D341Med (cell line): ENCODE measurements around the gene ZC3H18.
"Not testable (repeated sequence)": the region's sequence is repeated elsewhere in the genome, so short reads cannot be mapped to it uniquely, and the experiment has no call there.

Experiments
- DNase-seq: peaks from one replicate; pipeline ENCODE4 v3.0.0; 2012; ENCODE audit warnings: low spot score

The ZC3H18 gene

GRCh38 chr16:88605186-88606147 is 35.3 kb downstream of the ZC3H18 start:
- no peak for DNase-seq

- DNase-seq, result no peak
These were observed 36.0 kb downstream of the ZC3H18 start for GRCh38 chr16:88606148-88606757.

GRCh38 chr16:88608076-88608475 is 37.9 kb downstream of the ZC3H18 start:
- DNase-seq, result no peak

DNA sequence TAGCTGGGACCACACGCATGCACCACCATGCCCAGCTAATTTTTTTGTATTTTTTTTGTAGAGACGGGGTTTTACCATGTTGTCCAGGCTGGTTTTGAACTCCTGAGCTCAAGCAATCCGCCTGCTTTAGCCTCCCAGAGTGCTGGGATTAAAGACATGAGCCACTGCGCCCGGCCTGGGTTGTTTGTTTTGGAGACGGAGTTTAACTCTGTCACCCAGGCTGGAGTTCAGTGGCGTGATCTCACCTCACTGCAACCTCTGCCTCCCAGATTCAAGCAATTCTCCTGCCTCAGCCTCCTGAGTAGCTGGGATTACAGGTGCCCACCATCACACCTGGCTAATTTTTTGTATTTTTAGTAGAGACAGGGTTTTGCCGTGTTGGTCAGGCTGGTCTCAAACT is 39.2 kb downstream of the ZC3H18 start:
- not testable (repeated sequence) for DNase-seq

DNA sequence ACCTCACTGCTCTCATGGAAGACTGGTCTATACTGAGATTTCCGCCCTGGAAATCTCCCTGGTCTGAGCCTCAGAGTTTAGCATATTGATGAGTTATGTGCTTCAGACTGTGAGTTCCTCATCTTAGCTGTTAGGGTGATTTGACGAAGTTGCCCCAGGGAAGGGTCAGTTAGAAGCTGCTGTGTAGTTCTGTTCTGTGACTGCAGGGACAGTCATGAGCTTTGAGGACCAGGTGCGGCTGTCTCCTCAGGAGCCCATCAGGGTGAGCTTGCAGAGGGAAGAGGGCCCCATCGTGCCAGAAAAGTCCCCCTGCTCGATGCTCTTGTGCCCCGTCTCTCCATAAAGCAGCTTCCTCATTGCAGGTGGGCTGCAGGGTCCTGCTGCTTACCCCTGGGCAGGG is 39.9 kb downstream of the ZC3H18 start:
- DNase-seq, result no peak

- DNase-seq, result no peak
These were observed 41.0 kb downstream of the ZC3H18 start for GRCh38 chr16:88610909-88611812.

DNA sequence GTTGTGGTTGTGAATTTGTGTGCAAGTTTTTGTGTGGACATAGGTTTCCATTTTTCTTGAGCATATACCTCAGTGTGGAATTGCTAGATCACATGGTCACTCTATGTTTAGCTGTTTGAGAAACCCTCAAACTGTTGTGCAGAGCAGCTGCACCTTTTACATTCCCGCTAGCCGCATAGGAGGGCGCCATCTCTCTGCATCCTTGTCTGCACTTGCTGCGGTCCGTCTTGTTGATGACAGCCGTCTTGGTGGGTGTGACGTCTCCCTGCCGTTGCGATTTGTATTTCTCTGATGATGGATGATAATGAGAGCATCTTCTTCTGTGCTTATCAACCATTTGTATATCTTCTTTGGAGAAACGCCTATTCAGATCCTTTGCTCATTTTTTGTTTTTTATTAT is 43.1 kb downstream of the ZC3H18 start:
- DNase-seq, result no peak

DNA sequence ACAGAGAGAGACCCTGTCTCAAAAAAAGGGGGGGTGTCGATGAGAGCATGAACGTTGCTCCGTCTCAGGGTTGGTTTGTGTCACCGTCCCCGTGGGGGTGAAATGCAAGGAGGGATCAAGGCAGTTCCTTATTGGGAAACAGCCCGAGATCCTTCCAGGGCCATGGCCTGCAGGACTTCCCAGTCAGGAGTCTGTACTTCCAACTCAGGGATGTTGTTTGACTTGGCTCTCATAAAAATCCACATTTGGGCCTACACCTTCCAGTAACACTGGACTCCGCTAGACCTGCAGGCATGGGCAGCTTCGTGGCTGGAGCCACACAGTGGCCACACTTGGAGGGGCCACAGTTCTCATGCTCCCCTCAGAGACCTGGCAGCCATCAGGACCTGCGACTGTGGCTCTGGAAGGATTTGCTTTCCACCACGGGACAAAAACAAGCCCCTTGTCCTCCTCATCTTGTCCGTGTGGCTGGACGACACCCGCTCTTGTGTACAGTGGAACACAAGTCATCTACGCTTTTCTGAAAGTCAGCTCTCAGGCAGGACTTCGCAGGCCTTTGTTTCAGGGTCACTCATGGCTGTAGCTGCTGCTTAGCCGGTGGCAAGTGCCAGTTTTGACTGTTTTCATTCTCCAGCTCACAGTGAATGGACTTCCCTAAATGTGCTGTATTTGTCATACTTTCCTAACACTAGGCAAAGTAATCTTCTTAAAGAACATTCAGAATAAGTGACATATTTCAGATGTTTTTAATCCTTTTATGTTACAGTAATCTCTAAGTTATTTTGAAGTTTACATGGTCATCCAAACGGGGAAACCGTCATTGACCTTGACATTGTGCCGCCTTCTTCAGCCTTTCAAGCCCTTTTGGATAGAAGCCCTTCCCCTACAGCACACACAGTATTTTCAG is 44.0 kb downstream of the ZC3H18 start:
- no peak for DNase-seq

DNA sequence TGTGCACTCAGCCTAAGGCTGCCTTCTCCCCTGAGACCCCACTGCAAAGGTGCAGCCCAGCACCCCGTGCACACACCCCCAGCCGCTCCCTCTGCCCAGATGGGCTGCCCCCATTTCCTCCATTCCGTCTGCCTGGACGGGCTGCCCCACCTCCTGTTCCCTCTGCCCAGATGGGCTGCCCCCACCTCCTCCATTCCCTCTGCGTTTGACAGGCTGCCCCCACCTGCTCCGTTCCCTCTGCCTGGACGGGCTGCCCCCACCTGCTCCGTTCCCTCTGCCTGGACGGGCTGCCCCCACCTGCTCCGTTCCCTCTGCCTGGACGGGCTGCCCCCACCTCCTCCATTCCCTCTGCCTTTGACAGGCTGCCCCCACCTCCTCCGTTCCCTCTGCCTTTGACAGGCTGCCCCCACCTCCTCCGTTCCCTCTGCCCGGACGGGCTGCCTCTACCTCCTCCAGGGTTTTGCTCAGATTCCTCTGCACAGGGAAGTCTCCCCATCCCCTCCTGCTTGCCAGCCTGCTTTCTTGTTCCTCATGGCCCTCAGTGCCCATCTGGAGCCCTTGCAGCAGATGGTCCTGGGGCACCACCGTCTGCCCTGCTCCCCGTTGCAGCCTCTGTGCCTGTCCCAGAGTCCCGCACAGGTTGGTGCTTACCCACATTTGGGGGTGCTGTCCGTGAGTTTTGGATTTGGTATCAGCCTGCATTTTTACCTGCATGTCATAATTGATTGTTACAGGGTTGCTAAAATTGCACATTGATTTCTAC is 44.8 kb downstream of the ZC3H18 start:
- peak; percentile 72 for DNase-seq

GRCh38 chr16:88616320-88616719 is 46.1 kb downstream of the ZC3H18 start:
- DNase-seq, result no peak

GRCh38 chr16:88616736-88617135 is 46.5 kb downstream of the ZC3H18 start:
- DNase-seq, result no peak

- no peak for DNase-seq
These were observed 47.2 kb downstream of the ZC3H18 start for GRCh38 chr16:88617268-88618031.

DNA sequence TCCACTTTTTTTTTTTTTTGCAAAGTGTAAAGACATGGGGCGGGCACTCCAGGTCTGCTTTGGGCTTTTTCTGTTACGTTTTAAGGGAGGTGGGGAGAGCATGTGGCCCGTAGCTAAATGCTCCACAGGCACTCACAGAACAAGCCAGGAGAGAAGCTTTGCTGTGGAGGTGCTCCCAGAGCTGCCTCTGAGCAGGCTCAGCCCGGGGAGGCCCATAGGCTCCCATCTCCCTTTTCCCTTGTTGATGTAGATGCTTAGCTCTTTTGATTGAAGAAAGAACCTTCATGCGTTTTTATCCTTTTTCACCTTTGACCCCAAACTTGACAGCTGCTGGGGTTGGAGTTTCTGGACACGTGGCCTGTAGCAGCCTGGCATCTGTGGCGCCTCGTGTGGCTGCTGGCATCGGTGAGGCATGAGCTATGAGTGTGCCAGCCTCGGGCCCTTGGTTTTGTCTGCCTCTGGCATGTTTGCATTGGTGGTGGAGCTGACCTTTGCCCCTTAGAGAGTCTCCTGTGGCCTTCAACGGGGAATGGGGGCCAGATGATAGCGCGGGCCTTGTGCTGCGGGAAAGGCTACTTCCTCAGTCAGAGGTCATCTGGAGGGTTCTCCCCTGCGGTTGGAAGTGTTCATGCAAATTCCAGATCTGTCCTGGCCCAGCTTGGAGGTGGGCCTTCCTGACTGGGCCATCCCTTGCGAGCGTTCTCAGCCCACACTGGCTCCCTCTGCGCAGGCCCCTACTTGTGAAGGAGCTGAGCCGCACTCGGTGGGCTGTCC is 48.2 kb downstream of the ZC3H18 start:
- no peak for DNase-seq

DNA sequence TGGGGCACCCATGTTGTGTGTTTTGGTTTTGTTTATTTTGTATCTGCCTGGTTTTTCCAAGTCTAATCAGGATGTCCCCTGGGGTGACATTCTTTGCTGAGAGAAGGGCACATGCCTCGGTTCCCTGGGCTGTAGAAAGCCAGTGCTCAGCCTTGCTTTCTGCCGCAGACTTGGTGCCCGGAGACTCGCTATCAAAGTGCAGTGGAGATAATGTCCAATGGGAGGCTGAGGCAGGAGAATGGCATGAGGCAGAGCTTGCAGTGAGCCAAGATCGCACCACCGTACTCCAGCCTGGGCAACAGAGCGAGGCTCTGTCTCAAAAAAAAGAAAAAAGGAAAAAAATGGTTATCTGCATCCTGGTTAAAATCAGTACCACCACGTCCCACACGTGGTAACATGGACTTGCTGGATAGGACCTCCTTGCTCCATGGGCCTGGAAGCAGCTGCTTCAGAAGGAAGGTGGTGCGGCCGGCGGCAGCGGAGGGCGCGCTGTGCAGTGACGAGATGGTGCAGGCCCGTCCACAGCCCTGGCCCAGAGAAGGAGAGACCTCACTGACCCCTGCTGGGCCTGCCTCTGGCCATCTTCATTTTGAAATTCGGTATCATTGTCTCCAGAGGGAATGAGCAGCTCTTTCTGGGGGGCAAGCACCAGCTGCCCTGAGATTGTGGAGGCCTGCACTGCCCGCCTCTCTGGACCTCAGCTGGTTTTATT is 48.9 kb downstream of the ZC3H18 start:
- DNase-seq, result no peak

DNA sequence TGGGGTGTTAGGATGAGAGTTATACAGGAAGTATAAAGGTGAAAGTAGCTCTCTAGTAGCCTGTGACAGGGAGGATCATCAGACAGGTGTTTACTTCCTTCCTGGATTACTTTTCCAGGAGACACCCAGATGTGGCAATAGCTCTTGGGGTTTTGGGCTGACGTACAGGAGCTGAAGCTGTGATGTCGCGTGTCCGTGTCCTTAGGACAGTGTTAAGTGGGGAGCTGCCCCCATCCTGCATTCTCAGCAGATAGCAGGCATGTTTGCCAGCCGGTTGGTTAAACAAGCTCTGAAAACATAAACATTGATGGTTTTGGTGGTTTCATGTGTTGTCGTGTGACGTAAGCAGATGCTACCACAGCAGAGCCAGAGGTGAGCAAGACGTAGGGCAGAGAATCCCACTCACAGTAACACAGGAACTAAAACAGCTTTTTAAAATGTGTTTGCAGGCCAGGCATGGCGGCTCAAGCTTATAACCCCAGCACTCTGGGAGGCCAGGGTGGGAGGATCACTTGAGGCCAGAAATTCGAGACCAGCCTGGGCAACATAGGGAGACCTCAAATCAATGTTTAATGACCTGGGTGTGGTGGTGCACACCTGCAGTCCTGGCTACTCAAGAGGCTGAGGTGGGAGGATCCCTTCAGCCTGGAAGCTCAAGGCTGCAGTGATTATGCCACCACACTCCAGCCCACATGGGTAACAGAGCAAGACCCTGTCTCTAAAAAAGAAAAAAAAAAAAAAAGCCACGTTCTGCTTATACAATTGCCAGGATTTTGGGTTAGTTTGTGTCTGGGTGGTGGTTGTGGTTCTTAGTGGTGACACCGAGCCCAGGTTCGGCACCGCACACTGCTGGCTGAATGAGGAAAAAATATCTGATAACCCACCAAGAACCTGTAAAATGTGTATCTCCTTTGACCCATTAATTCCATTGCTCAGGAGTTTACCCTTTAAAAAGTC is 49.9 kb downstream of the ZC3H18 start:
- no peak for DNase-seq

GRCh38 chr16:88622125-88622524 is 51.9 kb downstream of the ZC3H18 start:
- DNase-seq, result no peak

GRCh38 chr16:88622866-88623265 is 52.7 kb downstream of the ZC3H18 start:
- no peak for DNase-seq
